Measurements from ENCODE around the gene SWAP70. TPM values are rescaled to one million over a fixed set of nuclear protein-coding genes. Genes with fewer than 3 reads are reported as not detected.

SWAP70 gene
- total and polyA plus RNA-seq, 5 donors = 10.4 to 30.1 (median 20.5) TPM

DNA sequence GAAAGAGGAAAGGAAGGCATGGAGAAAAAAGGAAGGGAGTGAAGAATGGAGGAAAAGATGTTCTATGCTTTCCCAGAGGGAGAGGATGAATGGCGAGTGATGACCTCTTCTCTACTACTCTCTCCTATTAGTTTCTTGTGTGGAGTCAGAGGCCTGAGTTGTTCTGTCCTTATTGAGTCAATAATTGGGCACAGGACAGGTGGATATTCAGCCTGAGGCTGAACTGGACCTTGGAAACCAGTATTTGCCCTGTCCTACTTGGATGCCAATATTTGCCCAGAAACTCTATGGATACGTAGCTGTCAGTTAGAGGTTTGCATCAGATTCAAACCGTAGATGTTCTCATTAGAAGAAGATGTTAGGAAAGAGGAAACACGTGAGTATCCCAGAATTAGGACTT lies 17.6 kb upstream of the SWAP70 start:
- H3K4me1 ChIP-seq (ENCODE audit: control insufficient read depth, insufficient read depth, low read length) = no peaks in the 10 kb centered on the region
- H3K4me3 ChIP-seq (ENCODE audit: low read length) = no peak overlapping the region
- no peaks in the 10 kb centered on the region for H3K9me3 ChIP-seq (ENCODE audit: control insufficient read depth, low read length)
- H3K27me3 ChIP-seq (ENCODE audit: control insufficient read depth, insufficient read depth) = no peaks in the 10 kb centered on the region
- intact Hi-C loops (cut with DNase I) = no loop called here
- no peak for DNase-seq
- WGBS = 89% methylated on average over 4 of the region's 4 CpGs
- ATAC-seq = no peak
- H3K27ac ChIP-seq (ENCODE audit: low read length) = no peak overlapping the region

DNA sequence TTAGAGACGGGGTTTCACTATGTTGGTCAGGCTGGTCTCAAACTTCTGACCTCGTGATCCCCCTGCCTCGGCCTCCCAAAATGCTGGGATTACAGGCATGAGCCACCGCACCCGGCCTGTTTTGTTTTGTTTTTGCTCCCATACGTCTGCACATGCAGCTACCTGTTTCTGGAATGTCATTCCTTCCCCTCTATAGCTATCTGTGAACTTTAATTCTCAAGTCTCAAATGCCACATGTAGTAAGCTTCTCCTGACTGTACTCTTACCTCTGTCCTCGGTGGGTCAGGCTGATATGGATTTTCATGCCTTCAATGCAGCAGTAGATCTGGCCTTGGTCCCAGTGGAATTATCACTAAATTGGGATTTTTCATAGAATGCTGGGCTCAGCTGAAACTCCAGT lies 12.4 kb upstream of the SWAP70 start:
- H3K9me3 ChIP-seq (ENCODE audit: control insufficient read depth, low read length) = no peaks in the 10 kb centered on the region
- H3K27ac ChIP-seq (ENCODE audit: low read length) = no peak overlapping the region
- DNase-seq (no peak), ATAC-seq (no peak)
- intact Hi-C loops (cut with DNase I) = no loop called here
- WGBS = 87% methylated on average over 7 of the region's 7 CpGs
- H3K4me1 ChIP-seq (ENCODE audit: control insufficient read depth, insufficient read depth, low read length) = no peaks in the 10 kb centered on the region
- no peaks in the 10 kb centered on the region for H3K27me3 ChIP-seq (ENCODE audit: control insufficient read depth, insufficient read depth)
- H3K4me3 ChIP-seq (ENCODE audit: low read length) = no peak overlapping the region

DNA sequence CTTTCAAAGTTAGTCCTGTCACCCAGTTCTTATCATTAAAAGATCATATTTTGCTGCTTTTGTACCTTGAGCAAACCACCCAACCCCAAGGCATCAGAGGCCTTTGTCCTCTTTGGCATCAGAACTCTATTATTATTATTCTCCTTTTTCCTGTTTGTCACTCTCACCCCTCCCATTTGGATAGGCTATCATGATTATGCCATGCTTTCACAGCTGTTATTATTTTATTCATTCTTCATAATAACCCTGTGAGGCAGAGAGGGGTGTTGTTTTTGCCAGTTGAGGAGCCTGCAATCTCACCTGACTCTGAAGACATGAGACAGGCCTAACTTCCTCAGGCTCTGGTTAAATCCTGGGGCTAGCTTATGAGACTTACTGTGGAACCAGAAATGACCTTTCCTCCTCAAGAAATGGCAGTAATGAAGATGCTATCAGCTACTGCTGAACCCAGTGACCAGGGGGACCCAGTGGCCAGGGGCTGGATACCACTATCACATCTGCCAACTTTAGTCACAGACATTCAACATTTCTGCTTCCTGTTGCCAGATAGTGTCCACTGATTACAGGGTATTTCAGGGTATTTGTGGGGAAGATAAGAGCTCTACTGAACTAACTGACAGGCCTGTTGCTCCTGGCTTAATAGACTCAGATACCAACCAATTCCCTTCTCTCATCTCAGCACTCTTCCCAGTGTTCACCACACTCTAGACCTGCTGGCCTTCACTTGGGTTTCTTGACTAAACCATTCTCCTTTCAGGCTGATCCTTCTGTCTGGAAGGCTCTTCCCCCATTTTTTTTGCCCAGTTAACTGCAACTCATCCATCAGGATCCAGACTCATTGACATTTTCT lies 11.8 kb upstream of the SWAP70 start:
- DNase-seq (no peak), ATAC-seq (no peak)
- Histone ChIP-seq H3K9me3 (ENCODE audit: control insufficient read depth, low read length) (no peaks in the 10 kb centered on the region), H3K27me3 (ENCODE audit: control insufficient read depth, insufficient read depth) (no peaks in the 10 kb centered on the region), H3K27ac (ENCODE audit: low read length) (no peak overlapping the region), H3K4me1 (ENCODE audit: control insufficient read depth, insufficient read depth, low read length) (no peaks in the 10 kb centered on the region), H3K4me3 (ENCODE audit: low read length) (no peak overlapping the region)
- intact Hi-C loops (cut with DNase I) = no loop called here

DNA sequence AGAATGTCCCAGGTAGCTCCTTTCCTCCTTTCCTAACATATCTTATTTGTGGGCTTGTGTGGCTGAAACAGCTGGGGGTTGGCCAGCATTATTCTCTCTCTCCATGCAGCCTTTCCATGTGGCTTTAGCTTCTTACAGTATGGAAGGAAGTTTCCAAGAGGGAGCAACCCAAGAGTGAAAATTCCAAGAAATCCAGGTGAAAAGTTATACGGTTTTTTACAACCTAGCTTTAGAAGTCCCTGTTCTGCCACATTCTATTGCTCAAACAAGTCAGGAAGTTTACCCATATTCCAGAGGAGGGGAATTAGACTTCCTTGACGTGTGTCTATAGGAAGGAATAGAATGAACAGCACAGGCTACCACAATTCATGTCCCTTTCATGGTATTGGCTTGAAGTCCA lies 10.0 kb upstream of the SWAP70 start:
- WGBS = 87% methylated on average over 2 of the region's 2 CpGs
- Histone ChIP-seq H3K4me1 (ENCODE audit: control insufficient read depth, insufficient read depth, low read length) (no peaks in the 10 kb centered on the region), H3K27me3 (ENCODE audit: control insufficient read depth, insufficient read depth) (no peaks in the 10 kb centered on the region), H3K27ac (ENCODE audit: low read length) (no peak overlapping the region), H3K9me3 (ENCODE audit: control insufficient read depth, low read length) (no peaks in the 10 kb centered on the region), H3K4me3 (ENCODE audit: low read length) (no peak overlapping the region)
- intact Hi-C loops (cut with DNase I) = no loop called here
- ATAC-seq (no peak), DNase-seq (no peak)

DNA sequence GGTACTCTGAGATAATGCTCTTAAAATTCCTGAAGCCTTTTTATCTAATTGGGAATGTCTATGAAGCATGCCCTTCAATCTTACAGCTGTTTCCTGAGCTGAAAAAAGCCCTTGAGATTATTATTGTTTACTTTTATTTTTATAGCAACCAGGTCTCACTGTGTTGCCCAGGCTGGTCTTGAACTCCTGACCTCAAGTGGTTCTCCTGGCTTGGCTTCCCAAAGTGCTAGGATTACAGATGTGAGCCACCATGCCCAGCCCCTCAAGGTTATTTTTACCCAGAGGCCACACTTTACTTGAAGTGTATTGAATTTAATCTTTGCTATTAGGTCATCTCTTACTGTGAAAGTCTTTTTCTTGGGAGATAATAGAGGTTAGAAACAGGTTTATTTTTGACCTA lies 7.0 kb upstream of the SWAP70 start:
- Histone ChIP-seq H3K27ac (ENCODE audit: low read length) (no peak overlapping the region), H3K27me3 (ENCODE audit: control insufficient read depth, insufficient read depth) (no peaks in the 10 kb centered on the region), H3K9me3 (ENCODE audit: control insufficient read depth, low read length) (no peaks in the 10 kb centered on the region), H3K4me3 (ENCODE audit: low read length) (no peak overlapping the region), H3K4me1 (ENCODE audit: control insufficient read depth, insufficient read depth, low read length) (no peaks in the 10 kb centered on the region)
- DNase-seq (no peak), ATAC-seq (no peak)
- intact Hi-C loops (cut with DNase I) = no loop called here

DNA sequence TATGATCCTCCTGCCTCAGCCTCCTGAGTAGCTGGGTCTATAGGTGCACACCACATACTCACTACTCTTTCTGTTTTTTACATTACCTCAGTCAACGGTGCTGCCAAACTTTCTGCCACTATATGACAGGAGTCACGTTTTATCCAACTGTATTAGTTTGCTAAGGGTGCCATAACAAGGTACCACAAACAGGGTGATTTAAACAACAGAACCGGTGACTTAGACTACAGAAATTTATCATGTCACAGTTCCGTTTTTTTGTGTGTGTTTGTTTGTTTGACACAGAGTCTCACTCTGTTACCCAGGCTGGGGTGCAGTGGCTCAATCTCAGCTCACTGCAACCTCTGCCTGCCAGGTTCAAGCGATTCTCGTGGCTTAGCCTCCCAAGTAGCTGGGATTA lies 6.3 kb upstream of the SWAP70 start:
- intact Hi-C loops (cut with DNase I) = no loop called here
- DNase-seq (no peak), ATAC-seq (no peak)
- Histone ChIP-seq H3K27ac (ENCODE audit: low read length) (no peak overlapping the region), H3K4me3 (ENCODE audit: low read length) (no peak overlapping the region), H3K9me3 (ENCODE audit: control insufficient read depth, low read length) (no peaks in the 10 kb centered on the region), H3K27me3 (ENCODE audit: control insufficient read depth, insufficient read depth) (no peaks in the 10 kb centered on the region), H3K4me1 (ENCODE audit: control insufficient read depth, insufficient read depth, low read length) (no peaks in the 10 kb centered on the region)
- 88% methylated on average over 6 of the region's 6 CpGs for WGBS

DNA sequence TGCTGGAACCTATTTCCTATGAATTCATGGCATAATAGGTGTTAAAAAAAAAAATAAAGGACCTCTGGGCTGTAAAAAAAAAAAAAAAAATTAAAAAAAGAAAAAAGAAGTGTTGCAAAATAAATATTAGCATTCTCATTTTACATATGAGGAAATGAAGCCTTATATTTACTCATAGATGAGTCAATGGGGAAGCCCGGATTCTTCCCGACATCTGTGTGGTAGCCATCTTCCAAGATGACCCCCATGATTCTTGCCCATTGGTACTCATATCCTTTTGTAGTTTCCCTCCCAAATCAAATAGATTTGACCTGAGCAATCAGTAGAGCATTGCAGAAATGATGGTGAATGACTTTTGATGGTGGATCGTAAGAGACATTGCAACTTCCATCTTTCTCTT lies 3.0 kb upstream of the SWAP70 start:
- ATAC-seq (no peak), DNase-seq (no peak)
- 94% methylated on average over 3 of the region's 3 CpGs for WGBS
- Histone ChIP-seq H3K9me3 (ENCODE audit: control insufficient read depth, low read length) (no peaks in the 10 kb centered on the region), H3K27ac (ENCODE audit: low read length) (no peak overlapping the region), H3K4me3 (ENCODE audit: low read length) (no peak overlapping the region), H3K27me3 (ENCODE audit: control insufficient read depth, insufficient read depth) (no peaks in the 10 kb centered on the region), H3K4me1 (ENCODE audit: control insufficient read depth, insufficient read depth, low read length) (no peaks in the 10 kb centered on the region)
- intact Hi-C loops (cut with DNase I) = no loop called here

DNA sequence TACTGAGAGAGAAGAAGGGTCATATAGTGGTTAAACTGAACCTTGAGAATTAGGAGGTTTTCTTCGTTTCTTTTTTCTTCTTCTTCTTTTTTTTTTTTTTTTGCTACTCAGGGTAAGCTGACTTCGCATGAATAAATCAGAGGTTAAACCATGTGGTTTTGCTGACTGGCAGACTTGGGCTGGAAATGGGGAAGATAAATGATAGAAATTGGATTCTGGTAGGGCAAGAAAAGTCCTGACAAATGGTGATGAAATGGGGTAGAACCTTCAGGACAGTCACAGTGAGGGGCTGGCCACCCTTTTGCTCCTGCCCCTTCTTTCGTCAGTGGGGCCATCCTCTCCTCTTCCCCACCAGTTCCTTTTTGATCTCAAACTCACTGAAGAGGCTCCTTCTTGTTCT lies 1.6 kb upstream of the SWAP70 start:
- H3K9me3 ChIP-seq (ENCODE audit: control insufficient read depth, low read length) = no peaks in the 10 kb centered on the region
- intact Hi-C loops (cut with DNase I) = no loop called here
- no peak overlapping the region for H3K4me3 ChIP-seq (ENCODE audit: low read length)
- 69% methylated on average over 3 of the region's 3 CpGs for WGBS
- H3K4me1 ChIP-seq (ENCODE audit: control insufficient read depth, insufficient read depth, low read length) = no peaks in the 10 kb centered on the region
- H3K27me3 ChIP-seq (ENCODE audit: control insufficient read depth, insufficient read depth) = no peaks in the 10 kb centered on the region
- no peak for ATAC-seq
- H3K27ac ChIP-seq (ENCODE audit: low read length) = no peak overlapping the region
- peak in 2 of 3 donors; percentile 16 to 65 for DNase-seq

DNA sequence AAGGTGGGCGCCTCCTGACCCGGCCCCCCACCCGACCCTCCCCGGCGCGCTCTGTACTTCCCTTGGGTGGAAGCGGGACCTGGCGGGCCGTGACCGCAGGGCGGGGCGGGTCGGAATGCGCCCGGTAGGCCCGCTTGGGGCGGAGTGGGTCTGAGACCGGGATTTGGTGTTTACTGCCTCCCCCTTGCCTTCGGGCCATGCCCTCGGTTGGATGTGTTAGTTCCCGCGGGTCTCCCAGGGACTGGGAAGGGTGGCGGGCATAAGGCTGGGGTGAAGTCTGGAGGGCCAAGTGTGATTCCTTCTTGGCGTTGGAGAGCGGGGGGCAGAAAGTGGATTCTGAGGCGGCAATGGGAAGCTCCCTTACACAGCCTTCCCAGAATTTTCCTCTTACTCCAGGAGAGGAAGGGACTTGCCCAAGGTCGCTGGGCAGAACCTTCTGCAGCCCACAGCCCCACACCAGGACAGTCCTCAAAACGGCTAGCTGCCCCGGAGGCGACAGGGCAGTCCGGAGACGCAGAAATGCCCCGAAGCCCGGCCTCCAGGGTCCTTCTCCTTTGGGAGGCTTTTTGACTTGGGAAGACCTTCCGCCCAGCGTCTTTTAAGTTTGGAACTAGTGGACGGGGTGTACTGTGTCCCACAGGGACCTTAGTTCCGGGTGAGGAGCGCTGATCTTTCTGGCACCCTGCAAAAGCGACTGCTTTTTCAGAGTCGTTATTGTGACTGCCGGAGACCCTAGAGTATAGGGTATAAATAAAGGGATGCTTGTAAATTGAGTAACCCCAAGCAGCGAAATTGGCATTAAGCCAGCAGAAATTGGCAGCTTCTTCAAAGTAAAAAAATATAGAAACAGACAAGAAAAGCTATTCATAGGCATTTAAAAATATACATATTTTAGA lies 647 bp downstream of the SWAP70 start:
- peak overlapping the region; percentile 80 for H3K4me3 ChIP-seq (ENCODE audit: low read length)
- DNase-seq = peak; percentile 30 to 70 (median 67)
- no peaks in the 10 kb centered on the region for H3K4me1 ChIP-seq (ENCODE audit: control insufficient read depth, insufficient read depth, low read length)
- no peaks in the 10 kb centered on the region for H3K9me3 ChIP-seq (ENCODE audit: control insufficient read depth, low read length)
- peak overlapping the region; percentile 79 for H3K27ac ChIP-seq (ENCODE audit: low read length)
- no peaks in the 10 kb centered on the region for H3K27me3 ChIP-seq (ENCODE audit: control insufficient read depth, insufficient read depth)
- peak; percentile 71 to 80 for ATAC-seq
- WGBS = 2% methylated on average over 43 of the region's 43 CpGs
- intact Hi-C loops (cut with DNase I) = no loop called here

DNA sequence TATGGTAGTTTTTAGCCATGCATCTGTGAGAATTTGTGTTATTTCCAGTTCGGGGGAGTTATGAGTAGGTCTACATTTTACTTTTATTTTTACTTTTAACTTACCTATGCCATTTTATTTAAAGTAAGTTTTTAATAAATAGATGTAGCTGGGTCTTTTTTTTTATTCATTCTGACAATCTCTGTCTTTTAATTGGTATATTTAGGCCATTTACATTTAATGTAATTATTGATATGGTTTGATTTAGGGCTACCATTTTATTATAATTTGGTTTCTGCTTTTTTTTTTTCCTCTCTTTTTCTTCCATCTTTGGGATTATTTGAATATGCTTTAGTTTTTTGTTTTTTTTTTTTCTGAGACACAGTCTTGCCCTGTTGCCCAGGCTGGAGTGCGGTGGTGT lies 1.9 kb downstream of the SWAP70 start:
- no peaks in the 10 kb centered on the region for H3K9me3 ChIP-seq (ENCODE audit: control insufficient read depth, low read length)
- no peak overlapping the region for H3K27ac ChIP-seq (ENCODE audit: low read length)
- ATAC-seq = no peak
- H3K4me1 ChIP-seq (ENCODE audit: control insufficient read depth, insufficient read depth, low read length) = no peaks in the 10 kb centered on the region
- intact Hi-C loops (cut with DNase I) = no loop called here
- H3K27me3 ChIP-seq (ENCODE audit: control insufficient read depth, insufficient read depth) = no peaks in the 10 kb centered on the region
- H3K4me3 ChIP-seq (ENCODE audit: low read length) = no peak overlapping the region
- over 99% methylated on average over 2 of the region's 2 CpGs for WGBS
- DNase-seq = no peak

DNA sequence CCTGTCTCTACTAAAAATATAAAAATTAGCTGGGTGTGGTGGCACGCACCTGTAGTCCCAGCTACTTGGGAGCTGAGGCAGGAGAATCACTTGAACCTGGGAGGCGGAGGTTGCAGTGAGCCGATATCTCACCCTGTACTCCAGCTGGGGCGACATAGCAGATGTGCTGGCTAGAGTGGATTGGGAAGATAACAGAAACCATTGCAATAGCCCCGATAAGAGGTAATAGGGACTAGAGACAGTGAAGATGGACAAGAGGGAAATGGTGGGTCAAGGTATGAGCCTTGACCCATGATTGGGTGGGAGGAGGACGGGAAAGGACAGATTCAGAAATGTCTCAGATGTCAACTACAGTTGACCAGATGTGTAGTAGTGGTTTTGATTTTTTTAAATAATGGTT lies 6.1 kb downstream of the SWAP70 start:
- no peak for ATAC-seq
- DNase-seq = no peak
- H3K4me3 ChIP-seq (ENCODE audit: low read length) = no peak overlapping the region
- WGBS = 91% methylated on average over 6 of the region's 6 CpGs
- no peaks in the 10 kb centered on the region for H3K27me3 ChIP-seq (ENCODE audit: control insufficient read depth, insufficient read depth)
- no peak overlapping the region for H3K27ac ChIP-seq (ENCODE audit: low read length)
- H3K4me1 ChIP-seq (ENCODE audit: control insufficient read depth, insufficient read depth, low read length) = peaks cover 3% of the 10 kb centered on the region
- intact Hi-C loops (cut with DNase I) = no loop called here
- H3K9me3 ChIP-seq (ENCODE audit: control insufficient read depth, low read length) = no peaks in the 10 kb centered on the region
